Ramos (cell line): ENCODE results near the gene OR14I1.
"Not testable (repeated sequence)": the region's sequence is repeated elsewhere in the genome, so short reads cannot be mapped to it uniquely, and the experiment has no call there.

ENCODE experiments used
- in situ Hi-C: fragments of 300-500 bp; cut with MboI; formaldehyde crosslinking; loops from one replicate; pipeline ENCODE4 v1.14.3; 2022; ENCODE audit warnings: low sequenced_read_pairs; ENCODE audit not compliant: unreplicated experiment

The OR14I1 gene

GRCh38 chr1:248691567-248692155, 10.9 kb downstream of the OR14I1 start:
- in situ Hi-C loops: no loop called here

- in situ Hi-C loops: no loop called here
These were observed 13.9 kb downstream of the OR14I1 start for GRCh38 chr1:248688527-248689298.

GRCh38 chr1:248686815-248687214, 15.8 kb downstream of the OR14I1 start:
- in situ Hi-C loops: no loop called here

GRCh38 chr1:248681651-248682050, 20.9 kb downstream of the OR14I1 start:
- in situ Hi-C loops: no loop called here

- in situ Hi-C loops: no loop called here
These were observed 32.6 kb downstream of the OR14I1 start for GRCh38 chr1:248670003-248670402.

GRCh38 chr1:248663453-248664328, 38.9 kb downstream of the OR14I1 start:
- in situ Hi-C loops: not testable (repeated sequence)

- in situ Hi-C loops: not testable (repeated sequence)
These were observed 45.8 kb downstream of the OR14I1 start for GRCh38 chr1:248656797-248657196.

GRCh38 chr1:248655354-248655753, 47.2 kb downstream of the OR14I1 start, which contains the start of gene OR2T27:
TSS of gene OR2T27 (minus strand) at chr1:248655528. CDS start at chr1:248650884, 4,644 bp downstream.
- in situ Hi-C loops: not testable (repeated sequence)
